Spleen (tissue), 7 donors: ENCODE results near the gene PTPRG.

Source experiments
- POLR2A ChIP-seq, 3 donors: fragments of 450-650 bp; IDR thresholded peaks; one replicate each; pipeline ENCODE4 v1.5.1; 2017; ENCODE audit warnings: antibody characterized with exemption in 3 of 3, mild to moderate bottlenecking in 1 of 3
- TF ChIP-seq, protein P1 (sequence below), 11 experiments: fragments of 200-600 bp in 7 of 11; fragments of 450-650 bp in 4 of 11; sonication (generic) in 4 of 11; IDR thresholded peaks in 8 of 11; conservative IDR thresholded peaks in 3 of 11; 1 replicate in 7 of 11; 2 replicates in 4 of 11; pipeline versions ENCODE4 v1.4.0 to v1.8.0; 2016 to 2021; ENCODE audit warnings: antibody characterized with exemption in 11 of 11, inconsistent platforms in 4 of 11, mild to moderate bottlenecking in 1 of 11
- donor health status: DM: no; HTN: no; CAD: no; lungs with moderate emphysema.
- donor health status: DM: no; HTN: no; CAD: no.
- donor health status: DM: no; HTN: no; CAD: no.

- TF ChIP-seq POLR2A (IDR thresholded peaks at IDR 0.05), result no peak
- TF ChIP-seq, protein P1, sequence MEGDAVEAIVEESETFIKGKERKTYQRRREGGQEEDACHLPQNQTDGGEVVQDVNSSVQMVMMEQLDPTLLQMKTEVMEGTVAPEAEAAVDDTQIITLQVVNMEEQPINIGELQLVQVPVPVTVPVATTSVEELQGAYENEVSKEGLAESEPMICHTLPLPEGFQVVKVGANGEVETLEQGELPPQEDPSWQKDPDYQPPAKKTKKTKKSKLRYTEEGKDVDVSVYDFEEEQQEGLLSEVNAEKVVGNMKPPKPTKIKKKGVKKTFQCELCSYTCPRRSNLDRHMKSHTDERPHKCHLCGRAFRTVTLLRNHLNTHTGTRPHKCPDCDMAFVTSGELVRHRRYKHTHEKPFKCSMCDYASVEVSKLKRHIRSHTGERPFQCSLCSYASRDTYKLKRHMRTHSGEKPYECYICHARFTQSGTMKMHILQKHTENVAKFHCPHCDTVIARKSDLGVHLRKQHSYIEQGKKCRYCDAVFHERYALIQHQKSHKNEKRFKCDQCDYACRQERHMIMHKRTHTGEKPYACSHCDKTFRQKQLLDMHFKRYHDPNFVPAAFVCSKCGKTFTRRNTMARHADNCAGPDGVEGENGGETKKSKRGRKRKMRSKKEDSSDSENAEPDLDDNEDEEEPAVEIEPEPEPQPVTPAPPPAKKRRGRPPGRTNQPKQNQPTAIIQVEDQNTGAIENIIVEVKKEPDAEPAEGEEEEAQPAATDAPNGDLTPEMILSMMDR (IDR thresholded peaks at IDR 0.05 in 8 of 11, conservative IDR thresholded peaks at IDR 0.05 in 3 of 11), result no peak
Measured at GRCh38 chr3:61965770-61966131, 404.4 kb downstream of the PTPRG start.
